HG02943 (cell line): Measurements from ENCODE around the gene MOSMO.

Experiments
- ATAC-seq: cut with Tn5 transposase; IDR thresholded peaks from one replicate; pipeline ENCODE4 v1.9.1; 2021; ENCODE audit warnings: mild to moderate bottlenecking, low read depth, moderate library complexity; ENCODE audit not compliant: unreplicated experiment

MOSMO gene

GRCh38 chr16:22007509-22008214 lies at the start of gene MOSMO:
Gene MOSMO (plus strand): TSS chr16:22008111. CDS start chr16:22008302, 191 bp downstream.
- no peak for ATAC-seq

DNA sequence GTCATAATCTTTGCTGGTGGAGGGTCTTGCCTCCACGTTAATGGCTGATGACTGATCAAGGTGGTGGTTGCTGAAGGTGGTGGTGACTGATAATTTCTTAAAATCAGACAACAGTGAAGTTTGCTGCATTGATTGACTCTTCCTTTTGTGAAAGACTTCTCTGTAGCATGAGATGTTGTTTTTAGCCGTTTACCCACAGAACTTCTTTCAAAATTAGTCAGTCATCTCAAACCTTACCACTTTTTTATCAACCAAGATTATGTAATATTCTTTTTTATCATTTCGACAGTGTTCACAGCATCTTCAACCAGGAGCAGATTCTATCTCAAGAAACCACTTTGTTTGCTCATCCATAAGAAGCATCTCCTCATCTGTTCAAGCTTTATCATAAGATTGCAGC lies 48.9 kb upstream of the MOSMO start:
- no peak for ATAC-seq

- ATAC-seq, result no peak
Measured at GRCh38 chr16:21962475-21962874, 45.4 kb upstream of the MOSMO start.

DNA sequence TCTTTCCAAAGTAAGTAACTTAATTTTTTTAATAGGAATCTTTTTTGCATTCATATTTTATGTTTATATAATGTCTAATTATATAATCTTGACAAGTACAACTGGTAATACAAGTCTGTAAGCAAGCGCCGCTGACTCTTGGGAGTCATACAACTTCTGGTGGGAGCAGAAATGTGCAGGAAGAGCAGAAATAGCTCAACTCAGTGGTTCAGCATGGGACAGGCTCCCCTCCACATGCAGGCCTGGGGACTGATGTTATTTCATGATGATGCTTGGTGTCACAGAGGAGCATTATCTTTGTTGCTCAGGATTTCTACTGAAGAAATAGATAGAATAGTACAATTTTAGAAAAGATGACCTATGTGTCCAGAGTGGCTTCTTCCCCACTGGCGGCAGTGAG lies 44.0 kb upstream of the MOSMO start:
- no peak for ATAC-seq

DNA sequence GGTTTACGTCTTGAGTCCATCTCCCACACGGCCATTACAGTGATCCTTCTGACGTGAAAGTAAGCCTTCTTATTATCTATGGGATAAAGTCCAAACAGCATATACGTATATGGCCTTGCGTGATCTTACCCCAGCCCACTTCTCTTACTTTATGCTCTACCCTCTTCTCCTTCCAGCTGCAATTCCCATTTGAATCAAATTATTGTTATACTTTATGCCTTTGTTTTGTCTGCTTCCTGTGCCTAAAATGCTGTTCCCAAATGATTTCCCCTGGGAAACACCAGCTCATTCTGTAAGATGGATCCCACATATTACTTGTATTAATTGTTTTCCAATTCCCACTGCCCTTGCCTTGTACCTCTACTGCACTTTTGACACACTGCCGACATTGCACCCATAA lies 43.6 kb upstream of the MOSMO start:
- no peak for ATAC-seq

DNA sequence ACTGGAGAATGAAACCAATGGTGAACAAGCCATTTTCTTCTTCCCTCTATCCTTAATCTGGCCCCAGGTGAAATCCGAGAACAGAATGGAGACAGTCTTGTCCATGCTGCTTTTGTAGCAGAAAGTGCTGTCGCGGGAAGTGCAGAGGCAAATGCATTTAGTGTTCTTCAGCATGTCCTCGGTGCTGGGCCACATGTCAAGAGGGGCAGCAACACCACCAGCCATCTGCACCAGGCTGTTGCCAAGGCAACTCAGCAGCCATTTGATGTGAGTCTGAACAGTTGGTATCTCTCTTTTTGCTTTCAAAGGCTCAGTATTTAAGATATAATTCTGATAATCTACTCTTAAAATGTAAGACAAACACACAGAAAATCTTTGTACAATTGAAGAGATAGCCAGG lies 36.1 kb upstream of the MOSMO start:
- no peak for ATAC-seq

DNA sequence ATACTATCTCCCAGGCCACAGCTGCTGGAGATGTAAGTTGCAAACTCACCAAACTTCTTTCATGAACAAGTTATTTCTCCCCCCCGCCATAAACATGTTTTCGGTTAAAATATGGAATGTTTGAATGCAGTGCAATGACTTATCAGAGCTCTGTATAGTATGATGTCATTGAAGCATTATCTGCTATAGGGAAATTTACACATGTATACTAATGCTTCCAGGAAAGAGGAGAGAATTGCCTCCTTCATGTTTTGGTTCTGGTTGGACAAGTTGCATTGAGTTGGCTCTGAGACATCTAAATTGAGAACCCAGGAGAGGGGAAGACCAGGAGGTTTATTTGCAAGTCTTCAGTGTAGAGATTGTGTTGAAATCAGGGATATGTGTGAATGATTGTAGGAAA lies 34.0 kb upstream of the MOSMO start:
- no peak for ATAC-seq

DNA sequence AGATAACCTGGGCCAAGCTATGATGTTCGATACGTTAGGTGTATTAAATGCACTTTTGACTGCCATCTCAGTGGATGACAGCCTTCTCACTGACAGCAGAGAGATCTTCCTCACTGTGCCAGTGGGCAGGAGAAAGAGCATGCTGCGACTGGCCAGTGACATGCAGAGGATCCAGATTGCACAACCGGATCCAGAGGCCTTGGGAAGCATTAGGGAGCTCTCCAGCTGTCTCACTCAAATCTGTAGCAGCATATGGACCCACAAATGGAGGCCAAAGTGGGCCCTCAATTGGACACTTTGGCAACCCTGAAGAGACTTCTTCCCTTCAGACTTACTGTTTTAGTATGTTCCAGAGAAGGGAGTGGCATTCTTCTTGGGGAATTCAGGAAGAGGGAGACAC lies 27.9 kb upstream of the MOSMO start:
- ATAC-seq, result no peak

DNA sequence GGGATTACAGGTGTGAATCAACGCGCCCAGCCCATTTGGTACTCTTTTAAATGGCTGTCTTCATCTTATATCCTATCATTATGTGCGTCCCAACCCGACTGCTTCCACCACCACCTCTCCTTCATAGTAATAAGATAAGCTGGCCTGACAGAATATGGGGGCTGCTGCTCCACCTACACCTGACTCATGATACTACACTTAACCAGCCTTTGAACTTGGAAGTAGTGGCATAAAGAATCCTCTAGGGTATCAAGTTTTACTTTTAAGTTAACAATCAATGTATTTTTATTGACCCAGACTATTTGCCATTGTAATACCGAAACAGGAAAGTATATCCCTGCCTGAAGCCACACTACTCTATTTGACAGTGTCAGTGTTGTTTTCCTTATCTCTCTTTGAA lies 25.8 kb upstream of the MOSMO start:
- ATAC-seq, result no peak

DNA sequence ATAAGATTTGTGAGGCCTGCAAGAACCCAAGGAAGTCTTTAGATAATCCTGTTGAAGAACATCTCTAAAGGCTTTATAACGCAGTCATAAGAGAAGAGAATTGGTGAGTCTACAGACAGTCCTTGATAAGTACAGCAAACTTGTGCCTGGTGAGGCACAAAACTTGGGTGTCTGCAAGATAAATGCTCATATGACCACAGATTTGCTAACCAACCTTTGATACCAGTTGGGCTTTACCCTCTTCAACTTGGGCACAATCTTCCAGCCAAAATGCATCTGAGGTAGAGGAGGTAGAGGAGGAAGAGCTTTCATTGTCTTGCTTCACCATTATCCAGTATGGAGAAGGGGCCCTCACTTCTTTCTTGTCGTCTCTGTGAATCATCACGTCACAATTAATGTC lies 23.8 kb upstream of the MOSMO start:
- no peak for ATAC-seq

- ATAC-seq, result no peak
Measured at GRCh38 chr16:21985524-21985923, 22.4 kb upstream of the MOSMO start.

DNA sequence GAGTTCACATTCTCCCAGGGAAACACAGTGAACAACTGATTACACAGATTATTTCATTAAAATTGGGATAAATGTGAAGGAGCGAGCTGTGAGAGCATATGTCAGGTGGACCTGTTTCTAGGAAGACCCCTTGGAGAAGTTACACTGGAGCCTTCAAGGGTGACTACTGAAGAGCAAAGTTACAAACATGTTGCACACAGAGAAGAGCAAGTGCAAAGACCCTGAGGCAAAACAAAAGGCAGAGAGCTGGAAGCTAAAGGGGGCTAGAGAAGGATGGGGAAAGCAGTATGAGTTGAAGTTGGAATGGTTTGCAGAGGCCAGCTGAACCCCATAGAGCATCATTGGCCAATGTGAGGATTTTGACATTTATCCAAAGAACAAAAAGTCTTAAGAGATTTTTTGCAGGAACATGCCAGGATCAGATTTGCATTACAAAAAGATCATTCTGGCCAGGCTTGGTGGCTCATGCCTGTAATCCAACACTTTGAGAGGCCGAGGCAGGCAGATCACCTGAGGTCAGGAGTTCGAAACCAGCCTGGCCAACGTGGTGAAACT lies 21.1 kb upstream of the MOSMO start:
- no peak for ATAC-seq

- ATAC-seq, result no peak
Measured at GRCh38 chr16:21987498-21987897, 20.4 kb upstream of the MOSMO start.

DNA sequence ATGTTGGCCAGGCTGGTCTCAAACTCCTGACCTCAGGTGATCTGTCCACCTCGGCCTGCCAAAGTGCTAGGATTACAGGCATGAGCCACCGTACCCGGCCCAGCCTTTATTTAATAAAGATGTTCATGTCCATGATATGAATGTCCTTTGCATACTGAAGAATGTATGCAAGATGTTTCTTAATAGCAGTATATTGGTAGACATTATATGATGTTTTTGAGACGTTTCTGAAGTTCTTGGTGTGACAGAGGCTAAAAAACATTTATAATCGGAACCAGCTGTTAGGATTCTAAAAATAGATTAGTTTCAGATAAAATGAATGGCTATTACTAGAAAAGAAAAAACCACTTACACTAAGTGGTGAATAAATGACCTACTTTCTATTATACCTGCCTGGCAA lies 18.8 kb upstream of the MOSMO start:
- ATAC-seq, result no peak

GRCh38 chr16:21989751-21990150 lies 18.2 kb upstream of the MOSMO start:
- ATAC-seq, result no peak

DNA sequence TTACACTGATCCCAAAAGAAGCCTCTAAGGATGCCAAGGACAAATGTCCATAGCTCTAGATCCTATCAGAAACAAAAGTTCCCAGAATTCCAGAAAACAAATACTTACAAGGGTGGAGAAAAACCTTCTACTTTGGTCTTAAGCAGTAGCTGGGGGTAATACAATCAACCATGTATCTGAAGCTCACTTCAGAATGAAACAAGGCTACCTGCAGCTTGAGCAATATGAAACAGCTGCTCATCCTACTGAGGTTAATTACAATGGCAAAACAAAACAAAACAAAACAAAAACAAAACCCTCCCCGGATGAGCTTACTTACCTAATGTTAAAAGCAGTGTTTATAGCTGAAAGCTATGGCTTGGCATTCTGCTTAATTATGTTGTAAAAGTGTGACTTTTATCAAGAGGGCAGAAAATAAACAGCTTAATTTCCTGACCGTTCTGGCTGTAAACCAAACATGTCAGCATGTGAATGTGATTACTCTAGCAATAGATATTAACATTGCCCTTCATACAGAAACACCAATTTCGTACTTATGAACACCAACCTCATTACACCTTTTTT lies 17.4 kb upstream of the MOSMO start:
- no peak for ATAC-seq

DNA sequence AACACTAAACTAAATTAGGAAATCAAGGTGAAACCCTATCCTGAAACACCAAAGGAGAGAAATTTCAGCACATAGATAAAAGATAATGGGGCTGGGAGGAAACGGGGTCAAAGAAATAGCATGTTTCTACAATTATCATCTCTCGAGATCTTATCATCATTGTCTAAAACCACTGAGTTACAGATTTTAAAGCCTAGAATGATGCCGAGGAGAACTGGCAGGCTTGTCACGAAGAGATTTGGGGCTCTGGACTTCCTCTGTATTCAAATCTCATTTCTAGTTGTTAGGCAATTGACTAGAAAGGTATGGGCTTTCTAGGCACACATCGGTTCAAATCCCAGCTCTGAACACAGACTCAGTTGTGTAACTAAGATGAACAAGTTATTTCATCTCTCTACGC lies 16.3 kb upstream of the MOSMO start:
- ATAC-seq, result no peak

GRCh38 chr16:21994856-21995465 lies 12.9 kb upstream of the MOSMO start:
- no peak for ATAC-seq

- no peak for ATAC-seq
Measured at GRCh38 chr16:21996923-21997696, 10.8 kb upstream of the MOSMO start.

DNA sequence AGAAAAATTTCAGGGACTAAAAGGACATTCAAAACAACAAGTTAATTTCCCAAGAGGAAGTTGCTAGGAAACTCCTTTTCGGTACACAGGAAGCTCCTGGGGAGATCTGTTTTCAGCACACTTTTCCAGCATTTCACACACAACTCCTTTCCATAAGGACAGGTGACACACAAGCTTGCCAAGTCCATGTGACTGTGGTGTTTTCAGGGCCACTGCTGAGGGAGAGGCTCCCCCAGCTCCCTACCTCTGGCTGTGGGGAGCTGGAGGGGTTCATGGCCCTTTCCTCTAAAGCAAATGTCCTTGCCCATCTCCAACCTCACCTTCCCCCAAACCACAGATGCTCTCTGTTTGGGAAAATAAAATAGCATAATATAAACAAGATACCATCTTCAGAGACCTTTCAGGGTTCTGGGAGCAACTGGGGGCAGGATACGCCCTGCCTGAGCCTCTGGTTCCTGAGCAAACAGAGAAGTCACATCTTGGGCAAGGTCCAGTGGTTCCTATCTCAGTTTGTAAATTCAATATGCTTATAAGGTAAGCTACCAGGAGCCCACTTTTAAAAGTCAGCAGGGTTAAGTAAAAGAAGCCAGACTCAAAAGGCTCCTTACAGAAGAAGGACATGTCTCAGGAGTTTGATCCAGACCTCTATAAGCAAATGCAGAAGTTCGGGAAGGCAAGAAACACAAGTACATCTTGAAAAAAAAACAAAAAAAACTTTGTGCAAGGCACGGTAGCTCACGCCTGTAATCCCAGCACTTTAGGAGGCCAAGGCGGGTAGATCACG lies 10.0 kb upstream of the MOSMO start:
- no peak for ATAC-seq
